SK-N-SH (cell line): ENCODE measurements around the gene UQCR10. TPM values are rescaled to one million over a fixed set of nuclear protein-coding genes. Genes with fewer than 3 reads are reported as not detected.

Source experiments
- CTCF ChIA-PET: fragments of 300-600, 350-600 bp; formaldehyde crosslinking; extraction: SDS; loops from one replicate; lab custom pipeline; 2021; lab: Yijun Ruan, JAX
- POLR2A ChIA-PET: fragments of 350-600 bp; sonication (Branson Sonifier 250); formaldehyde crosslinking; extraction: SDS; loops from one replicate; lab custom pipeline; 2020; ENCODE audit warnings: antibody characterized with exemption, inconsistent platforms; lab: Yijun Ruan, JAX
- DNase-seq: peaks from one replicate; pipeline ENCODE4 v3.0.0; 2012
- H2AFZ ChIP-seq: fragments of 200-600 bp; sonication (generic); 2 replicates; pipeline ENCODE4 v1.8.1; 2016; ENCODE audit warnings: antibody characterized with exemption, mild to moderate bottlenecking, low read depth
- H3F3A ChIP-seq: fragments of 200-600 bp; sonication (generic); replicated peaks from 2 replicates; pipeline ENCODE3; 2016; ENCODE audit warnings: antibody characterized with exemption, mild to moderate bottlenecking; ENCODE audit not compliant: insufficient read depth
- H3K27ac ChIP-seq, 2 experiments: fragments of 200-500 bp in 1 of 2; fragments of 200-600 bp in 1 of 2; sonication (Bioruptor generic) in 1 of 2; sonication (generic), shearing (Covaris generic) in 1 of 2; 2 replicates each; pipeline versions ENCODE4 v1.5.1 to v1.6.1; 2014 to 2016; ENCODE audit warnings: low read depth in 2 of 2, inconsistent platforms in 1 of 2, low read length in 1 of 2, mild to moderate bottlenecking in 1 of 2, mixed read lengths in 1 of 2
- H3K27me3 ChIP-seq: fragments of 200-600 bp; sonication (generic), shearing (Covaris generic); 2 replicates; pipeline ENCODE4 v1.6.1; 2016; ENCODE audit warnings: mixed run types; ENCODE audit not compliant: insufficient read depth
- H3K36me3 ChIP-seq, 2 experiments: fragments of 200-500 bp in 1 of 2; fragments of 200-600 bp in 1 of 2; sonication (Bioruptor generic) in 1 of 2; sonication (generic) in 1 of 2; replicated peaks in 1 of 2; 2 replicates each; pipeline versions ENCODE3 to v1.5.1; 2014 to 2016; ENCODE audit warnings: low read length in 1 of 2, mild to moderate bottlenecking in 1 of 2; ENCODE audit not compliant: insufficient read depth in 2 of 2, control insufficient read depth in 1 of 2
- H3K4me1 ChIP-seq, 2 experiments: fragments of 200-500 bp in 1 of 2; fragments of 200-600 bp in 1 of 2; sonication (Bioruptor generic) in 1 of 2; sonication (generic), shearing (Covaris generic) in 1 of 2; 2 replicates each; pipeline versions ENCODE4 v1.5.1 to v1.6.1; 2014 to 2016; ENCODE audit warnings: low read depth in 1 of 2, low read length in 1 of 2, mixed run types in 1 of 2; ENCODE audit not compliant: insufficient read depth in 2 of 2, control insufficient read depth in 1 of 2
- H3K4me2 ChIP-seq: fragments of 200-600 bp; sonication (generic), shearing (Covaris generic); 2 replicates; pipeline ENCODE4 v1.6.1; 2017; ENCODE audit warnings: mixed run types
- H3K4me3 ChIP-seq, 2 experiments: fragments of 200-500 bp in 1 of 2; fragments of 200-600 bp in 1 of 2; sonication (Bioruptor generic) in 1 of 2; sonication (generic), shearing (Covaris generic) in 1 of 2; 2 replicates each; pipeline versions ENCODE4 v1.5.1 to v1.8.1; 2014 to 2016; ENCODE audit warnings: low read depth in 2 of 2, inconsistent platforms in 1 of 2, low read length in 1 of 2, mild to moderate bottlenecking in 1 of 2, mixed read lengths in 1 of 2, moderate library complexity in 1 of 2
- H3K79me2 ChIP-seq: fragments of 200-600 bp; sonication (generic); 2 replicates; pipeline ENCODE4 v1.8.1; 2017; ENCODE audit warnings: mild to moderate bottlenecking; ENCODE audit not compliant: insufficient read depth
- H3K9ac ChIP-seq: fragments of 200-600 bp; sonication (generic); 2 replicates; pipeline ENCODE4 v1.6.1; 2017; ENCODE audit warnings: mixed run types
- H3K9me2 ChIP-seq: fragments of 200-600 bp; sonication (generic); 2 replicates; pipeline ENCODE4 v1.6.1; 2017; ENCODE audit warnings: mixed run types
- H3K9me3 ChIP-seq: fragments of 200-600 bp; sonication (generic); 2 replicates; pipeline ENCODE4 v1.6.1; 2017; ENCODE audit warnings: mixed run types, mild to moderate bottlenecking, moderate library complexity
- H4K20me1 ChIP-seq: fragments of 200-600 bp; sonication (generic); 2 replicates; pipeline ENCODE4 v1.6.1; 2017; ENCODE audit warnings: mild to moderate bottlenecking, mixed run types; ENCODE audit not compliant: insufficient read depth
- ELF1 ChIP-seq: IDR thresholded peaks from 2 replicates; pipeline ENCODE4 v1.4.0; 2012
- EP300 ChIP-seq, 2 experiments: IDR thresholded peaks; 2 replicates each; pipeline versions ENCODE4 v1.4.0 to v1.6.1; 2012; ENCODE audit warnings: borderline replicate concordance in 1 of 2, low read depth in 1 of 2, low read length in 1 of 2
- EZH2phosphoT487 ChIP-seq: fragments of 200-600 bp; sonication (generic); IDR thresholded peaks from 2 replicates; pipeline ENCODE4 v1.6.1; 2017; ENCODE audit warnings: low read depth, mixed run types, mild to moderate bottlenecking, antibody characterized with exemption, moderate library complexity, borderline replicate concordance
- FOXM1 ChIP-seq: IDR thresholded peaks from 2 replicates; pipeline ENCODE4 v1.4.0; 2012; ENCODE audit warnings: low read depth, mild to moderate bottlenecking
- GATA2 ChIP-seq: sonication (generic); formaldehyde crosslinking; IDR thresholded peaks from 2 replicates; pipeline ENCODE4 v1.5.0; 2020; ENCODE audit warnings: mild to moderate bottlenecking, missing genetic modification reagents
- MEF2A ChIP-seq: IDR thresholded peaks from 2 replicates; pipeline ENCODE4 v1.4.0; 2012; ENCODE audit warnings: low read depth, borderline replicate concordance
- NFIC ChIP-seq: IDR thresholded peaks from 2 replicates; pipeline ENCODE4 v1.4.0; 2012; ENCODE audit warnings: borderline replicate concordance
- POLR2AphosphoS5 ChIP-seq: IDR thresholded peaks from 2 replicates; pipeline ENCODE4 v1.6.1; 2012; ENCODE audit warnings: low read depth, low read length
- RFX5 ChIP-seq: IDR thresholded peaks from 2 replicates; pipeline ENCODE4 v1.6.1; 2012; ENCODE audit warnings: mild to moderate bottlenecking, improper control_type of control experiment, low read length
- RXRA ChIP-seq: IDR thresholded peaks from 2 replicates; pipeline ENCODE4 v1.4.0; 2012; ENCODE audit warnings: low read depth, mild to moderate bottlenecking, borderline replicate concordance
- TAF1 ChIP-seq: IDR thresholded peaks from 2 replicates; pipeline ENCODE4 v1.6.1; 2012; ENCODE audit warnings: low read depth, mild to moderate bottlenecking, low read length, moderate library complexity, borderline replicate concordance
- TCF12 ChIP-seq: IDR thresholded peaks from 2 replicates; pipeline ENCODE4 v1.4.0; 2012
- TEAD4 ChIP-seq: IDR thresholded peaks from 2 replicates; pipeline ENCODE4 v1.4.0; 2012; ENCODE audit warnings: mild to moderate bottlenecking, borderline replicate concordance; ENCODE audit not compliant: insufficient read depth
- WGBS: methylation state at CpG from one replicate; pipeline ENCODE4 v1.1.6; 2017; ENCODE audit warnings: low lambda C conversion rate; 5-methylcytosine and 5-hydroxymethylcytosine counted together
- polyA plus RNA-seq, 3 experiments: library from polyadenylated mRNA; depleted of rRNA; stranded (reverse); fragments of >200 nt; gene quantifications; 2 replicates each; pipeline ENCODE4 v1.2.3, GENCODE V29; 2012
- TF ChIP-seq, protein P1 (sequence below): fragments of 150-350 bp; IDR thresholded peaks from 2 replicates; pipeline ENCODE4 v1.6.1; 2017; ENCODE audit warnings: antibody characterized with exemption, low read length, low read depth, borderline replicate concordance
- TF ChIP-seq, protein P2 (sequence below): IDR thresholded peaks from 2 replicates; pipeline ENCODE4; 2012
- TF ChIP-seq, protein P3 (sequence below): fragments of 200-600 bp; sonication (generic); IDR thresholded peaks from 2 replicates; pipeline ENCODE4 v1.6.1; 2017; ENCODE audit warnings: antibody characterized with exemption, mild to moderate bottlenecking, moderate library complexity
- TF ChIP-seq, protein P4 (sequence below): IDR thresholded peaks from 2 replicates; pipeline ENCODE4 v1.6.1; 2012; ENCODE audit warnings: mild to moderate bottlenecking, low read depth, low read length, moderate library complexity

The UQCR10 gene
- polyA plus RNA-seq, 1 of the 3 experiments (the other 2 are of a cell fraction), result 248 TPM

DNA sequence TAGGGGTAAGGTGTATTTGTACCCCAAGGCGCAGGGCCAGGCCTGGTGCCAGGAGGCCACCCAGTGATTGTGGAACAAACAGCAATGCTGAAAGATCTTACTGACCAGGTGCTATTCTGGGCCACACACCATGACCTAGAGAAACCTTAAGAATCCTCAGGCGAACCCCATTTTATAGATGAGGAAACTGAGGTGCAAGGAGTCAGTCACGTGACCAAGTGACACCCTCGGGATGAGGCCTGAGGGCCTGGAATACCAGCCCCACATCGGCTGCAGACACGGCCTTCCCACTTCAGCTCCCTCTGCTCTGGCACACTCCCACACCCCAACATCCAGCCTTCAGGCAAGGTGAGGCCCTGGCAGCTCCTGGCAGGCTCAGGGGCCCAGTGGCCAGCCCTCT, 34.3 kb upstream of the UQCR10 start:
- TF ChIP-seq EZH2phosphoT487 (no peak), EP300 (IDR thresholded peaks at IDR 0.05; ENCODE audit: borderline replicate concordance in 1 of 2, low read depth in 1 of 2, low read length in 1 of 2) (no peak), FOXM1 (no peak), MEF2A (no peak), TEAD4 (no peak), GATA2 (CRISPR knock-in tag) (no peak), POLR2AphosphoS5 (no peak), RXRA (no peak), ELF1 (no peak), TAF1 (no peak), NFIC (no peak), TCF12 (no peak), RFX5 (no peak)
- TF ChIP-seq, protein P1, sequence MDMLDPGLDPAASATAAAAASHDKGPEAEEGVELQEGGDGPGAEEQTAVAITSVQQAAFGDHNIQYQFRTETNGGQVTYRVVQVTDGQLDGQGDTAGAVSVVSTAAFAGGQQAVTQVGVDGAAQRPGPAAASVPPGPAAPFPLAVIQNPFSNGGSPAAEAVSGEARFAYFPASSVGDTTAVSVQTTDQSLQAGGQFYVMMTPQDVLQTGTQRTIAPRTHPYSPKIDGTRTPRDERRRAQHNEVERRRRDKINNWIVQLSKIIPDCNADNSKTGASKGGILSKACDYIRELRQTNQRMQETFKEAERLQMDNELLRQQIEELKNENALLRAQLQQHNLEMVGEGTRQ, result no peak
- TF ChIP-seq, protein P2, sequence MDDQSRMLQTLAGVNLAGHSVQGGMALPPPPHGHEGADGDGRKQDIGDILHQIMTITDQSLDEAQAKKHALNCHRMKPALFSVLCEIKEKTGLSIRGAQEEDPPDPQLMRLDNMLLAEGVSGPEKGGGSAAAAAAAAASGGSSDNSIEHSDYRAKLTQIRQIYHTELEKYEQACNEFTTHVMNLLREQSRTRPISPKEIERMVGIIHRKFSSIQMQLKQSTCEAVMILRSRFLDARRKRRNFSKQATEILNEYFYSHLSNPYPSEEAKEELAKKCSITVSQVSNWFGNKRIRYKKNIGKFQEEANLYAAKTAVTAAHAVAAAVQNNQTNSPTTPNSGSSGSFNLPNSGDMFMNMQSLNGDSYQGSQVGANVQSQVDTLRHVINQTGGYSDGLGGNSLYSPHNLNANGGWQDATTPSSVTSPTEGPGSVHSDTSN, result no peak
- TF ChIP-seq, protein P3, sequence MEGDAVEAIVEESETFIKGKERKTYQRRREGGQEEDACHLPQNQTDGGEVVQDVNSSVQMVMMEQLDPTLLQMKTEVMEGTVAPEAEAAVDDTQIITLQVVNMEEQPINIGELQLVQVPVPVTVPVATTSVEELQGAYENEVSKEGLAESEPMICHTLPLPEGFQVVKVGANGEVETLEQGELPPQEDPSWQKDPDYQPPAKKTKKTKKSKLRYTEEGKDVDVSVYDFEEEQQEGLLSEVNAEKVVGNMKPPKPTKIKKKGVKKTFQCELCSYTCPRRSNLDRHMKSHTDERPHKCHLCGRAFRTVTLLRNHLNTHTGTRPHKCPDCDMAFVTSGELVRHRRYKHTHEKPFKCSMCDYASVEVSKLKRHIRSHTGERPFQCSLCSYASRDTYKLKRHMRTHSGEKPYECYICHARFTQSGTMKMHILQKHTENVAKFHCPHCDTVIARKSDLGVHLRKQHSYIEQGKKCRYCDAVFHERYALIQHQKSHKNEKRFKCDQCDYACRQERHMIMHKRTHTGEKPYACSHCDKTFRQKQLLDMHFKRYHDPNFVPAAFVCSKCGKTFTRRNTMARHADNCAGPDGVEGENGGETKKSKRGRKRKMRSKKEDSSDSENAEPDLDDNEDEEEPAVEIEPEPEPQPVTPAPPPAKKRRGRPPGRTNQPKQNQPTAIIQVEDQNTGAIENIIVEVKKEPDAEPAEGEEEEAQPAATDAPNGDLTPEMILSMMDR, result no peak
- TF ChIP-seq, protein P4, sequence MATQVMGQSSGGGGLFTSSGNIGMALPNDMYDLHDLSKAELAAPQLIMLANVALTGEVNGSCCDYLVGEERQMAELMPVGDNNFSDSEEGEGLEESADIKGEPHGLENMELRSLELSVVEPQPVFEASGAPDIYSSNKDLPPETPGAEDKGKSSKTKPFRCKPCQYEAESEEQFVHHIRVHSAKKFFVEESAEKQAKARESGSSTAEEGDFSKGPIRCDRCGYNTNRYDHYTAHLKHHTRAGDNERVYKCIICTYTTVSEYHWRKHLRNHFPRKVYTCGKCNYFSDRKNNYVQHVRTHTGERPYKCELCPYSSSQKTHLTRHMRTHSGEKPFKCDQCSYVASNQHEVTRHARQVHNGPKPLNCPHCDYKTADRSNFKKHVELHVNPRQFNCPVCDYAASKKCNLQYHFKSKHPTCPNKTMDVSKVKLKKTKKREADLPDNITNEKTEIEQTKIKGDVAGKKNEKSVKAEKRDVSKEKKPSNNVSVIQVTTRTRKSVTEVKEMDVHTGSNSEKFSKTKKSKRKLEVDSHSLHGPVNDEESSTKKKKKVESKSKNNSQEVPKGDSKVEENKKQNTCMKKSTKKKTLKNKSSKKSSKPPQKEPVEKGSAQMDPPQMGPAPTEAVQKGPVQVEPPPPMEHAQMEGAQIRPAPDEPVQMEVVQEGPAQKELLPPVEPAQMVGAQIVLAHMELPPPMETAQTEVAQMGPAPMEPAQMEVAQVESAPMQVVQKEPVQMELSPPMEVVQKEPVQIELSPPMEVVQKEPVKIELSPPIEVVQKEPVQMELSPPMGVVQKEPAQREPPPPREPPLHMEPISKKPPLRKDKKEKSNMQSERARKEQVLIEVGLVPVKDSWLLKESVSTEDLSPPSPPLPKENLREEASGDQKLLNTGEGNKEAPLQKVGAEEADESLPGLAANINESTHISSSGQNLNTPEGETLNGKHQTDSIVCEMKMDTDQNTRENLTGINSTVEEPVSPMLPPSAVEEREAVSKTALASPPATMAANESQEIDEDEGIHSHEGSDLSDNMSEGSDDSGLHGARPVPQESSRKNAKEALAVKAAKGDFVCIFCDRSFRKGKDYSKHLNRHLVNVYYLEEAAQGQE, result no peak
- no peak overlapping the region for H2AFZ ChIP-seq
- no peaks in the 10 kb centered on the region for H3F3A ChIP-seq
- no peak overlapping the region for H3K4me2 ChIP-seq
- no peak for DNase-seq
- H3K9me3 ChIP-seq, result no peaks in the 10 kb centered on the region
- no peaks in the 10 kb centered on the region for H4K20me1 ChIP-seq
- H3K9me2 ChIP-seq, result no peaks in the 10 kb centered on the region
- no peak overlapping the region for H3K9ac ChIP-seq
- no peaks in the 10 kb centered on the region for H3K27me3 ChIP-seq
- H3K79me2 ChIP-seq, result no peaks in the 10 kb centered on the region
- peaks cover 0 to 30% of the 10 kb centered on the region in 2 experiments; a peak in 1 of 4 replicates for H3K4me1 ChIP-seq
- peak overlapping the region in 1 of 2 experiments; percentile 78; a peak in 2 of 4 replicates for H3K27ac ChIP-seq
- ChIA-PET CTCF (interaction anchor here (0.6 to 3.9 kb wide), 9 partner anchors 8 to 356 kb away, joined by 3 to 20 read pairs (median 4); no protein-coding TSS in a partner anchor), POLR2A (interaction anchor here (1.0 to 1.6 kb wide), 3 partner anchors 10 to 43 kb away, joined by 3 to 9 read pairs (median 4); no protein-coding TSS in a partner anchor)
- no peak overlapping the region for H3K4me3 ChIP-seq
- 90% methylated on average over 4 of the region's 6 CpGs for WGBS
- peaks cover 0 to 2% of the 10 kb centered on the region in 2 experiments for H3K36me3 ChIP-seq
